LoVo (cell line): ENCODE data around the gene PALD1.
A peak's percentile ranks its signal among the peaks of the same experiment; 100 is the strongest.

Source experiments
- DNase-seq: peaks from one replicate; pipeline ENCODE4 v3.0.0-alpha.2; 2016; ENCODE audit warnings: low spot score

Gene PALD1

GRCh38 chr10:70535451-70535850 is 56.9 kb downstream of the PALD1 start:
- DNase-seq = no peak

GRCh38 chr10:70536196-70536861 is 57.8 kb downstream of the PALD1 start:
- DNase-seq = no peak

- no peak for DNase-seq
Observed at GRCh38 chr10:70537398-70538194, 59.0 kb downstream of the PALD1 start.

- no peak for DNase-seq
Observed at GRCh38 chr10:70538195-70538520, 59.6 kb downstream of the PALD1 start.

GRCh38 chr10:70538731-70539338 is 60.3 kb downstream of the PALD1 start:
- no peak for DNase-seq

GRCh38 chr10:70539471-70539870 is 60.9 kb downstream of the PALD1 start:
- no peak for DNase-seq

- DNase-seq = no peak
Observed at GRCh38 chr10:70540089-70540788, 61.7 kb downstream of the PALD1 start.

- DNase-seq = no peak
Observed at GRCh38 chr10:70540789-70541360, 62.3 kb downstream of the PALD1 start.

- no peak for DNase-seq
Observed at GRCh38 chr10:70541736-70542564, 63.4 kb downstream of the PALD1 start.

GRCh38 chr10:70542565-70542938 is 64.0 kb downstream of the PALD1 start:
- DNase-seq = no peak

GRCh38 chr10:70543911-70544310 is 65.3 kb downstream of the PALD1 start:
- DNase-seq = no peak

- no peak for DNase-seq
Observed at GRCh38 chr10:70544431-70545340, 66.1 kb downstream of the PALD1 start.

GRCh38 chr10:70546584-70546983 is 68.0 kb downstream of the PALD1 start:
- no peak for DNase-seq

- DNase-seq = no peak
Observed at GRCh38 chr10:70549351-70549961, 70.9 kb downstream of the PALD1 start.

GRCh38 chr10:70549962-70550458 is 71.4 kb downstream of the PALD1 start:
- peak; percentile 34 for DNase-seq

- DNase-seq = no peak
Observed at GRCh38 chr10:70550459-70550858, 71.9 kb downstream of the PALD1 start.

- no peak for DNase-seq
Observed at GRCh38 chr10:70551466-70551865, 72.9 kb downstream of the PALD1 start.

- DNase-seq = no peak
Observed at GRCh38 chr10:70551971-70552422, 73.4 kb downstream of the PALD1 start.

GRCh38 chr10:70552586-70552985 is 74.0 kb downstream of the PALD1 start:
- DNase-seq = no peak

GRCh38 chr10:70555371-70555770 is 76.8 kb downstream of the PALD1 start:
- no peak for DNase-seq
